Measurements from ENCODE around the gene RAB17.

DNA sequence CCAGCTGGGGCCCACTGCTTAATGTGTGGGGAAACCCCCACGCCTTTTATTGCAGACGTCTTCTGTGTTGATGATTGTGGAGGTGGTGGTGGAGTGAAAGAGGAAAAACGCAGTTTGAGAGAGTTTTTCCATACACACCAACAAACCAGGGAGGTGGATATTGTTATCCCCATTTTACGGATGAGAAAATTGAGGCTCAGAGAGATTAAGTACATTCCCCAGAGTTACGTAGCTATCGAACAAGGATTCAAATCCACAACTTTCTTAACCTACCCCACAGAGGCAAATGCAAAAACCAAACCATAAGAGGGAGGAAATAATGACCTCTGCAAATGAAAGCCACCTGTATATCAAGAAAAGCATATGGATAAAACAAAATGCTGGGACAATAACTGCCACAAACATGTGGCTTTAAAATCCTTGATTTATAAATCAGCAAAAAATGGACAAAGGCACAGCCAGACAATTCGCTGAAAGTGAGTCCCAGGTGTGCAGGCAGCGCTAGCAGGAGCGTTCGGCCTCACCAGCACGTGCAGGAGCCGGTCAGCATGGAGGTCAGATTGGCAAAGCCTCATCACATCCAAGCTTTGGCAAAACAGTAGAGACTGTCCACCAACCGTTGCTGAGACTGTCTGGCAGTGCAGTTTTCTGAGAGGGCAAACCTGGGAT, 12.6 kb upstream of the RAB17 start:
- TF ChIP-seq, protein P1, sequence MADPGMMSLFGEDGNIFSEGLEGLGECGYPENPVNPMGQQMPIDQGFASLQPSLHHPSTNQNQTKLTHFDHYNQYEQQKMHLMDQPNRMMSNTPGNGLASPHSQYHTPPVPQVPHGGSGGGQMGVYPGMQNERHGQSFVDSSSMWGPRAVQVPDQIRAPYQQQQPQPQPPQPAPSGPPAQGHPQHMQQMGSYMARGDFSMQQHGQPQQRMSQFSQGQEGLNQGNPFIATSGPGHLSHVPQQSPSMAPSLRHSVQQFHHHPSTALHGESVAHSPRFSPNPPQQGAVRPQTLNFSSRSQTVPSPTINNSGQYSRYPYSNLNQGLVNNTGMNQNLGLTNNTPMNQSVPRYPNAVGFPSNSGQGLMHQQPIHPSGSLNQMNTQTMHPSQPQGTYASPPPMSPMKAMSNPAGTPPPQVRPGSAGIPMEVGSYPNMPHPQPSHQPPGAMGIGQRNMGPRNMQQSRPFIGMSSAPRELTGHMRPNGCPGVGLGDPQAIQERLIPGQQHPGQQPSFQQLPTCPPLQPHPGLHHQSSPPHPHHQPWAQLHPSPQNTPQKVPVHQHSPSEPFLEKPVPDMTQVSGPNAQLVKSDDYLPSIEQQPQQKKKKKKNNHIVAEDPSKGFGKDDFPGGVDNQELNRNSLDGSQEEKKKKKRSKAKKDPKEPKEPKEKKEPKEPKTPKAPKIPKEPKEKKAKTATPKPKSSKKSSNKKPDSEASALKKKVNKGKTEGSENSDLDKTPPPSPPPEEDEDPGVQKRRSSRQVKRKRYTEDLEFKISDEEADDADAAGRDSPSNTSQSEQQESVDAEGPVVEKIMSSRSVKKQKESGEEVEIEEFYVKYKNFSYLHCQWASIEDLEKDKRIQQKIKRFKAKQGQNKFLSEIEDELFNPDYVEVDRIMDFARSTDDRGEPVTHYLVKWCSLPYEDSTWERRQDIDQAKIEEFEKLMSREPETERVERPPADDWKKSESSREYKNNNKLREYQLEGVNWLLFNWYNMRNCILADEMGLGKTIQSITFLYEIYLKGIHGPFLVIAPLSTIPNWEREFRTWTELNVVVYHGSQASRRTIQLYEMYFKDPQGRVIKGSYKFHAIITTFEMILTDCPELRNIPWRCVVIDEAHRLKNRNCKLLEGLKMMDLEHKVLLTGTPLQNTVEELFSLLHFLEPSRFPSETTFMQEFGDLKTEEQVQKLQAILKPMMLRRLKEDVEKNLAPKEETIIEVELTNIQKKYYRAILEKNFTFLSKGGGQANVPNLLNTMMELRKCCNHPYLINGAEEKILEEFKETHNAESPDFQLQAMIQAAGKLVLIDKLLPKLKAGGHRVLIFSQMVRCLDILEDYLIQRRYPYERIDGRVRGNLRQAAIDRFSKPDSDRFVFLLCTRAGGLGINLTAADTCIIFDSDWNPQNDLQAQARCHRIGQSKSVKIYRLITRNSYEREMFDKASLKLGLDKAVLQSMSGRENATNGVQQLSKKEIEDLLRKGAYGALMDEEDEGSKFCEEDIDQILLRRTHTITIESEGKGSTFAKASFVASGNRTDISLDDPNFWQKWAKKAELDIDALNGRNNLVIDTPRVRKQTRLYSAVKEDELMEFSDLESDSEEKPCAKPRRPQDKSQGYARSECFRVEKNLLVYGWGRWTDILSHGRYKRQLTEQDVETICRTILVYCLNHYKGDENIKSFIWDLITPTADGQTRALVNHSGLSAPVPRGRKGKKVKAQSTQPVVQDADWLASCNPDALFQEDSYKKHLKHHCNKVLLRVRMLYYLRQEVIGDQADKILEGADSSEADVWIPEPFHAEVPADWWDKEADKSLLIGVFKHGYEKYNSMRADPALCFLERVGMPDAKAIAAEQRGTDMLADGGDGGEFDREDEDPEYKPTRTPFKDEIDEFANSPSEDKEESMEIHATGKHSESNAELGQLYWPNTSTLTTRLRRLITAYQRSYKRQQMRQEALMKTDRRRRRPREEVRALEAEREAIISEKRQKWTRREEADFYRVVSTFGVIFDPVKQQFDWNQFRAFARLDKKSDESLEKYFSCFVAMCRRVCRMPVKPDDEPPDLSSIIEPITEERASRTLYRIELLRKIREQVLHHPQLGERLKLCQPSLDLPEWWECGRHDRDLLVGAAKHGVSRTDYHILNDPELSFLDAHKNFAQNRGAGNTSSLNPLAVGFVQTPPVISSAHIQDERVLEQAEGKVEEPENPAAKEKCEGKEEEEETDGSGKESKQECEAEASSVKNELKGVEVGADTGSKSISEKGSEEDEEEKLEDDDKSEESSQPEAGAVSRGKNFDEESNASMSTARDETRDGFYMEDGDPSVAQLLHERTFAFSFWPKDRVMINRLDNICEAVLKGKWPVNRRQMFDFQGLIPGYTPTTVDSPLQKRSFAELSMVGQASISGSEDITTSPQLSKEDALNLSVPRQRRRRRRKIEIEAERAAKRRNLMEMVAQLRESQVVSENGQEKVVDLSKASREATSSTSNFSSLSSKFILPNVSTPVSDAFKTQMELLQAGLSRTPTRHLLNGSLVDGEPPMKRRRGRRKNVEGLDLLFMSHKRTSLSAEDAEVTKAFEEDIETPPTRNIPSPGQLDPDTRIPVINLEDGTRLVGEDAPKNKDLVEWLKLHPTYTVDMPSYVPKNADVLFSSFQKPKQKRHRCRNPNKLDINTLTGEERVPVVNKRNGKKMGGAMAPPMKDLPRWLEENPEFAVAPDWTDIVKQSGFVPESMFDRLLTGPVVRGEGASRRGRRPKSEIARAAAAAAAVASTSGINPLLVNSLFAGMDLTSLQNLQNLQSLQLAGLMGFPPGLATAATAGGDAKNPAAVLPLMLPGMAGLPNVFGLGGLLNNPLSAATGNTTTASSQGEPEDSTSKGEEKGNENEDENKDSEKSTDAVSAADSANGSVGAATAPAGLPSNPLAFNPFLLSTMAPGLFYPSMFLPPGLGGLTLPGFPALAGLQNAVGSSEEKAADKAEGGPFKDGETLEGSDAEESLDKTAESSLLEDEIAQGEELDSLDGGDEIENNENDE (IDR thresholded peaks at IDR 0.05; ENCODE audit: insufficient replicate concordance, low read length), result no peak
- no peak for TF ChIP-seq RXRA (IDR thresholded peaks at IDR 0.05; ENCODE audit: insufficient read depth, low read depth, low read length)

All from H1 (cell line).